WI38 (cell line): Measurements from ENCODE around the gene GALP.
A peak's percentile ranks its signal among the peaks of the same experiment; 100 is the strongest.
"Not testable (repeated sequence)": the region's sequence is repeated elsewhere in the genome, so short reads cannot be mapped to it uniquely, and the experiment has no call there.

Source experiments
- H3K4me3 ChIP-seq: 2 replicates; pipeline ENCODE4 v1.5.1; 2011; ENCODE audit warnings: low read depth, mild to moderate bottlenecking, control low read depth, low read length
- CTCF ChIP-seq: IDR thresholded peaks from 2 replicates; pipeline ENCODE4 v1.5.1; 2012; ENCODE audit warnings: low read depth, mild to moderate bottlenecking, control low read depth, low read length

GALP gene

GRCh38 chr19:56217039-56217949 lies 41.5 kb downstream of the GALP start:
- peak overlapping the region; percentile 27; the same call in 1 of the 2 replicates for H3K4me3 ChIP-seq

GRCh38 chr19:56218961-56219360 lies 43.2 kb downstream of the GALP start:
- no peak overlapping the region for H3K4me3 ChIP-seq
- TF ChIP-seq CTCF: no peak

More at GRCh38 chr19:56217039-56217949, 41.5 kb downstream of the GALP start:
- no peak for TF ChIP-seq CTCF

- H3K4me3 ChIP-seq: not testable (repeated sequence)
Measured at GRCh38 chr19:56221442-56221841, 45.6 kb downstream of the GALP start.

- H3K4me3 ChIP-seq: no peak overlapping the region
- TF ChIP-seq CTCF: no peak
Measured at GRCh38 chr19:56221851-56222250, 46.0 kb downstream of the GALP start.

- no peak for TF ChIP-seq CTCF
- H3K4me3 ChIP-seq: no peak overlapping the region
Measured at GRCh38 chr19:56222901-56223300, 47.1 kb downstream of the GALP start.

GRCh38 chr19:56223481-56223880 lies 47.7 kb downstream of the GALP start:
- H3K4me3 ChIP-seq: no peak overlapping the region
- no peak for TF ChIP-seq CTCF
